ENCODE results near the gene NECTIN2.
"Not testable (repeated sequence)": the region's sequence is repeated elsewhere in the genome, so short reads cannot be mapped to it uniquely, and the experiment has no call there.

The NECTIN2 gene

GRCh38 chr19:44911896-44912295, 65.8 kb downstream of the NECTIN2 start:
- not testable (repeated sequence) for DNase-seq

DNA sequence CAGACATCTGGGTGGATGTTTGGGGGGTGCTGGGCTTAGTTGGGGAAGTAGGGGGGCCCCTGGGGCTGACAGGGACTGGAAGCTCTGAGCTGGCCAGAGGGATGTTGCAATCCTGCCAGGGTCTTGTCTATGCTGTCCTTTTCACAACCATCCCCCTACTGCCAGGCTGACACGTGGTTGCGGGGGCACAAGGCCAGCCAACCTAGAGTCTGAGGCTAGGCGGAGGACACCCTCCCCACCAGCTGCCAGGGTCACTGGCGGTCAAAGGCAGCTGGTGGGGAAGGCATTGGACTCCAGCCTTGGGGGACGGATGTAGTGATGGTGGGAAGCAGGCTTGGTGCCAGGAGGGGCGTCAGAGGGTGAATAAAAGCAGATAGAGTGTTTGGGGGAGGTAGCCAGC, 66.8 kb downstream of the NECTIN2 start:
- no peak for DNase-seq

DNA sequence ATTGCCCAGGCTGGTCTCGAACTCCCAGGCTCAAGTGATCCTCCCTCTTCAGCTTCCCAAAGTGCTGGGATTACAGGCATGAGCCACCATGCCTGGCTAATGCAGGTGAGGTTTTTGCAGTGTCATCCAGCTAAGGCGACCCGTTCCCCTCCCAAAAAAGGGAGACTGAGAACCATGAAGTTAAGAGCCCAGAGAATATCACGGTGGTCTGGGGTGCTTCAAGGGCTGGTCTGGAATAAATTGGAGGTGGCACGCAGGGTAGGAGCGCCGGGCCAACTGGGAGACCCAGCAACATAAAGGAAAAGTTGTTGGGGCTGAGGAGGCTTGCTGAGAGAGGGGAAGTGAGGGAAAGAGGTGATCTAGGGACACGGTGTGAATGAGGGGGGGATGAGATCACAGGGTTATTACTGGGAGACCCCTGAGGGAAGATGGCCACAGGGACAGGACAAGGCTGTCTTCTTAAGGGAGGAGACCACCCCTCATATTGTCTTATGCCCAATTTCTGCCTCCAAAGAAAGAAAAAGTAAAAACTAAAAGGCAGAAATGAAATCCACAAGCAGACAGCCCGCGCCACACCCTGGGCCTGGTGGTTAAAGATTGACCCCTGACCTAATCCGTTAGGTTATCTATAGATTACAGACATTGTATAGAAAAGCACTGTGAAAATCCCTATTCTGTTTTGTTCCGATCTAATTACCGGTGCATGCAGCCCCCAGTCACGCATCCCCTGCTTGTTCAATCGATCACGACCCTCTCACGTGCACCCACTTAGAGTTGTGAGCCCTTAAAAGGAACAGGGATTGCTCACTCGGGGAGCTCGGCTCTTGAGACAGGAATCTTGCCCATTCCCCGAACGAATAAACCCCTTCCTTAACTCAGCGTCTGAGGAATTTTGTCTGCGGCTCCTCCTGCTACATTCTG, 67.7 kb downstream of the NECTIN2 start:
- DNase-seq = not testable (repeated sequence)

GRCh38 chr19:44914433-44915206, 68.5 kb downstream of the NECTIN2 start, which contains the start of gene APOC1:
TSS of gene APOC1 (plus strand) at chr19:44914608. CDS start at chr19:44914892, 284 bp downstream.
- peak; percentile 75 for DNase-seq

DNA sequence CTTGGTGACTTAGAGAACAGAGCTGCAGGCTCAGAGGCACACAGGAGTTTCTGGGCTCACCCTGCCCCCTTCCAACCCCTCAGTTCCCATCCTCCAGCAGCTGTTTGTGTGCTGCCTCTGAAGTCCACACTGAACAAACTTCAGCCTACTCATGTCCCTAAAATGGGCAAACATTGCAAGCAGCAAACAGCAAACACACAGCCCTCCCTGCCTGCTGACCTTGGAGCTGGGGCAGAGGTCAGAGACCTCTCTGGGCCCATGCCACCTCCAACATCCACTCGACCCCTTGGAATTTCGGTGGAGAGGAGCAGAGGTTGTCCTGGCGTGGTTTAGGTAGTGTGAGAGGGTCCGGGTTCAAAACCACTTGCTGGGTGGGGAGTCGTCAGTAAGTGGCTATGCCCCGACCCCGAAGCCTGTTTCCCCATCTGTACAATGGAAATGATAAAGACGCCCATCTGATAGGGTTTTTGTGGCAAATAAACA, 78.2 kb downstream of the NECTIN2 start:
- DNase-seq = no peak

GRCh38 chr19:44925114-44925891, 79.2 kb downstream of the NECTIN2 start:
- no peak for DNase-seq

- DNase-seq = not testable (repeated sequence)
Observed at GRCh38 chr19:44926245-44927077, 80.4 kb downstream of the NECTIN2 start.

DNA sequence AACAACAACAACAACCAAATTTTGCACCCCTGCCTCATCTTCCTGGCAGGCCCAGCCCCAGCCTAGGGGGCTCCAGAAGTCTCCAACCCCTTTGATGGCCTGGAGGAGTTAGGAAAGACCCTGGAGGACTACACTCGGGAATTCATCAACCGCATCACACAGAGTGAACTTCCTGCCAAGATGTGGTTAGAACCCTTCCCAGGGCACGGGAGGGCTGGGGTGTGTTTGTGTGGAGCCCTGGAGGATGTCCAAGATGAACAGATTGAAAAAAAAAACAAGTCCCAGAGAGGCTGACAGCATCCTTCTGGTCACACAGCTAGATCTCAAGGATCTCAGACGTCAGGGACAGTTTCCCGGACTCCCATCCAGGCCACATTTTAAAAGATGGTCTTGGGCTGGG, 81.6 kb downstream of the NECTIN2 start:
- DNase-seq = no peak

GRCh38 chr19:44930088-44930487, 84.0 kb downstream of the NECTIN2 start:
- no peak for DNase-seq

DNA sequence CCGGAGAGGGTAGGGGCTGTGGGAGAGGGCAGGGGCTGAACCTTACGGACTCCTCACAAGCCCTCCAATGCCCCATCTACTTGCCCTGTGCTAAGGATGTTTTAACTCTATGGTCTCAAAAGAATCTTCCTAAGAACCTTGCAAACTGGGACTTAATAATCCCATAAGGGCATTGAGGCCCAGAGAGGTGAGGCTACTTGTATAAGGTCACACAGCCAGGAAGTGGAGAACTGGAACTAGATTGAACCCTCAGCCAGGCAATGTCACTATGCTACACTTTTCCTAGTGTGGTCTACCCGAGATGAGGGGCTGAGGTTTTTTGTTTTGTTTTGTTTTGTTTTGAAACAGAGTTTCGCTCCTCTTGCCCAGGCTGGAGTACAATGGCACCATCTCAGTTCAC, 85.4 kb downstream of the NECTIN2 start:
- no peak for DNase-seq
